OCI-LY7 (cell line): Measurements from ENCODE around the gene RAPGEF4. TPM values are rescaled to one million over a fixed set of nuclear protein-coding genes. Genes with fewer than 3 reads are reported as not detected.

Source experiments
- BruUV-seq: library from RNA; stranded (reverse); fragments of 400-500 nt; replicated peaks from 2 replicates; lab custom pipeline; 2021; lab: Mats Ljungman, UMichigan
- CTCF ChIA-PET: fragments of 300-600 bp; sonication (Branson Sonifier 250); formaldehyde crosslinking; loops from one replicate; lab custom pipeline; 2022; ENCODE audit warnings: antibody characterized with exemption; ENCODE audit not compliant: unreplicated experiment; lab: Charles Lee
- POLR2A ChIA-PET: fragments of 300-600 bp; sonication (Branson Sonifier 250); formaldehyde crosslinking; loops from one replicate; lab custom pipeline; 2022; ENCODE audit warnings: antibody characterized with exemption; lab: Charles Lee
- DNase-seq: peaks from one replicate; pipeline ENCODE4 v3.0.0-alpha.2; 2015; ENCODE audit warnings: low spot score
- H2AFZ ChIP-seq: fragments of 200-600 bp; sonication (generic), shearing (Covaris generic); 2 replicates; pipeline ENCODE4 v1.6.1; 2014; ENCODE audit warnings: mild to moderate bottlenecking, antibody characterized with exemption, low read length, moderate library complexity
- H3K27ac ChIP-seq: fragments of 200-600 bp; sonication (generic); 2 replicates; pipeline ENCODE4 v1.5.1; 2014; ENCODE audit warnings: mixed run types, low read depth, mild to moderate bottlenecking, moderate library complexity, low read length, inconsistent platforms; ENCODE audit not compliant: poor library complexity, severe bottlenecking
- H3K36me3 ChIP-seq: fragments of 200-600 bp; sonication (generic); 2 replicates; pipeline ENCODE4 v1.6.1; 2014; ENCODE audit warnings: mild to moderate bottlenecking, antibody characterized with exemption, low read length, moderate library complexity, mixed read lengths; ENCODE audit not compliant: insufficient read depth
- H3K4me1 ChIP-seq: fragments of 200-600 bp; sonication (generic); 2 replicates; pipeline ENCODE4 v1.5.1; 2014; ENCODE audit warnings: mild to moderate bottlenecking, low read length; ENCODE audit not compliant: insufficient read depth, poor library complexity, severe bottlenecking
- H3K4me2 ChIP-seq: fragments of 200-600 bp; sonication (generic); 2 replicates; pipeline ENCODE4 v1.6.1; 2014; ENCODE audit warnings: mild to moderate bottlenecking, low read length
- H3K4me3 ChIP-seq: fragments of 200-600 bp; sonication (generic); 2 replicates; pipeline ENCODE4 v1.5.1; 2014; ENCODE audit warnings: mild to moderate bottlenecking, low read depth, low read length; ENCODE audit not compliant: poor library complexity, severe bottlenecking
- H3K79me2 ChIP-seq: fragments of 200-600 bp; sonication (generic); 2 replicates; pipeline ENCODE4 v1.6.1; 2016; ENCODE audit warnings: low read depth, mild to moderate bottlenecking, low read length, moderate library complexity, mixed read lengths; ENCODE audit not compliant: insufficient read depth
- H3K9me2 ChIP-seq: fragments of 200-600 bp; sonication (generic); 2 replicates; pipeline ENCODE4 v1.6.1; 2016; ENCODE audit warnings: mild to moderate bottlenecking, low read length, mixed read lengths; ENCODE audit not compliant: insufficient read depth
- H3K9me3 ChIP-seq: fragments of 200-600 bp; sonication (generic); 2 replicates; pipeline ENCODE4 v1.6.1; 2014; ENCODE audit warnings: mild to moderate bottlenecking, mixed run types, low read length, mixed read lengths
- H4K20me1 ChIP-seq: fragments of 200-600 bp; sonication (generic); 2 replicates; pipeline ENCODE4 v1.6.1; 2014; ENCODE audit warnings: mild to moderate bottlenecking, antibody characterized with exemption, low read length, moderate library complexity, mixed read lengths; ENCODE audit not compliant: insufficient read depth
- EZH2phosphoT487 ChIP-seq: fragments of 200-600 bp; sonication (generic); IDR thresholded peaks from 2 replicates; pipeline ENCODE4 v1.6.1; 2018; ENCODE audit warnings: low read depth, borderline replicate concordance, mild to moderate bottlenecking, mixed run types, antibody characterized with exemption, low read length, moderate library complexity, mixed read lengths
- intact Hi-C: fragments of 100-400 bp; cut with micrococcal nuclease; formaldehyde crosslinking; loops from one replicate; pipeline ENCODE4 v1.10.0; 2022; ENCODE audit not compliant: unreplicated experiment
- total RNA-seq, 2 experiments: library from RNA; depleted of rRNA in 1 of 2; stranded (reverse); fragments of >200 nt in 1 of 2; shearing (Covaris generic) in 1 of 2; gene quantifications; 2 replicates each; pipeline ENCODE4 v1.2.3, GENCODE V29; 2014 to 2022
- TF ChIP-seq, protein P1 (sequence below): fragments of 200-600 bp; sonication (generic); conservative IDR thresholded peaks from 2 replicates; pipeline ENCODE4 v1.5.1; 2014; ENCODE audit warnings: mild to moderate bottlenecking, antibody characterized with exemption, low read length, moderate library complexity, mixed read lengths

RAPGEF4 gene
- total RNA-seq, 2 experiments from 2014 or later: 0.22 to 0.55 TPM

- H3K27ac ChIP-seq: no peak overlapping the region
- H3K79me2 ChIP-seq: no peaks in the 10 kb centered on the region
- no peaks in the 10 kb centered on the region for H4K20me1 ChIP-seq
- BruUV-seq: no TSS peak
- ChIA-PET CTCF (no interaction called here), POLR2A (no interaction called here)
- no peak overlapping the region for H2AFZ ChIP-seq
- no peaks in the 10 kb centered on the region for H3K9me2 ChIP-seq
- 0 out of 2 replicates have a peak, but pooled peaks cover 6% of the 10 kb centered on the region for H3K9me3 ChIP-seq
- no peaks in the 10 kb centered on the region for H3K36me3 ChIP-seq
- no peak overlapping the region for H3K4me2 ChIP-seq
- intact Hi-C loops: no loop called here
- H3K4me3 ChIP-seq: no peak overlapping the region
- DNase-seq: no peak
- TF ChIP-seq EZH2phosphoT487: no peak
- TF ChIP-seq, protein P1, sequence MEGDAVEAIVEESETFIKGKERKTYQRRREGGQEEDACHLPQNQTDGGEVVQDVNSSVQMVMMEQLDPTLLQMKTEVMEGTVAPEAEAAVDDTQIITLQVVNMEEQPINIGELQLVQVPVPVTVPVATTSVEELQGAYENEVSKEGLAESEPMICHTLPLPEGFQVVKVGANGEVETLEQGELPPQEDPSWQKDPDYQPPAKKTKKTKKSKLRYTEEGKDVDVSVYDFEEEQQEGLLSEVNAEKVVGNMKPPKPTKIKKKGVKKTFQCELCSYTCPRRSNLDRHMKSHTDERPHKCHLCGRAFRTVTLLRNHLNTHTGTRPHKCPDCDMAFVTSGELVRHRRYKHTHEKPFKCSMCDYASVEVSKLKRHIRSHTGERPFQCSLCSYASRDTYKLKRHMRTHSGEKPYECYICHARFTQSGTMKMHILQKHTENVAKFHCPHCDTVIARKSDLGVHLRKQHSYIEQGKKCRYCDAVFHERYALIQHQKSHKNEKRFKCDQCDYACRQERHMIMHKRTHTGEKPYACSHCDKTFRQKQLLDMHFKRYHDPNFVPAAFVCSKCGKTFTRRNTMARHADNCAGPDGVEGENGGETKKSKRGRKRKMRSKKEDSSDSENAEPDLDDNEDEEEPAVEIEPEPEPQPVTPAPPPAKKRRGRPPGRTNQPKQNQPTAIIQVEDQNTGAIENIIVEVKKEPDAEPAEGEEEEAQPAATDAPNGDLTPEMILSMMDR: no peak
- H3K4me1 ChIP-seq: no peaks in the 10 kb centered on the region
Measured at GRCh38 chr2:172739661-172740266, 4.1 kb downstream of the RAPGEF4 start.

DNA sequence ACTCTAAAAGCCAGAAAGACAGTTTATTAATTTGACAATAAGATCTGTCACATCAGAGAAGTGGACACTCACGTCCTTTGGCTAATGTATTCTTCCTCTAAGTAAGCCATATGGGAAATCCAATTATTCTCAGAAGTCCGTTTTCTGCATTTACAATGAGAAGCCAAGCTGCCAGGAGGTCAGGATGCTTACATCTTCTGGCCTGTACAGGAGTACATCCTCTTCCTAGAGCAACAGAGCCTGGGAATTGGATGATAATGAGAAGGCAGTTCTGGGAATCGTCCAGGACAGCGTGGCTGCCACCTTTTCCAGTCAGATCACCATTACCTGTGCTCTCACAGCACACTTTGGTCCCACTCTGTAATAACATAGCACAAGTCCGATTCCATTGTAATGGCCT is 5.2 kb downstream of the RAPGEF4 start:
- ChIA-PET POLR2A (interaction anchor here (0.7 kb wide), 1 partner anchor 23 kb away, joined by 3 read pairs; no protein-coding TSS in a partner anchor), CTCF (no interaction called here)
- BruUV-seq: no TSS peak

More for the DNA sequence above, 5.2 kb downstream of the RAPGEF4 start:
- Histone ChIP-seq H3K27ac (no peak overlapping the region), H3K4me1 (no peaks in the 10 kb centered on the region), H3K9me3 (0 out of 2 replicates have a peak, but pooled peaks cover 11% of the 10 kb centered on the region), H4K20me1 (no peaks in the 10 kb centered on the region), H2AFZ (no peak overlapping the region), H3K36me3 (no peaks in the 10 kb centered on the region), H3K4me2 (no peak overlapping the region), H3K9me2 (no peaks in the 10 kb centered on the region), H3K4me3 (no peak overlapping the region), H3K79me2 (no peaks in the 10 kb centered on the region)
- no peak for DNase-seq
- TF ChIP-seq EZH2phosphoT487: no peak
- TF ChIP-seq, protein P1: no peak
- intact Hi-C loops: no loop called here
